H9 (cell line): Measurements from ENCODE around the gene MT1H. TPM values are rescaled to one million over a fixed set of nuclear protein-coding genes. Genes with fewer than 3 reads are reported as not detected.

Experiments
- DNase-seq: peaks from one replicate; pipeline ENCODE4 v3.0.0-alpha.2; 2017
- H2AFZ ChIP-seq: one replicate; pipeline ENCODE4 v1.6.1; 2013; ENCODE audit warnings: mild to moderate bottlenecking, low read length, control low read depth, moderate library complexity
- H2AK5ac ChIP-seq: 2 replicates; pipeline ENCODE4 v1.6.1; 2013; ENCODE audit warnings: low read length, control low read depth, mixed read lengths; ENCODE audit not compliant: insufficient read length
- H2BK120ac ChIP-seq: one replicate; pipeline ENCODE4 v1.6.1; 2013; ENCODE audit warnings: low read depth, mild to moderate bottlenecking, low read length, control low read depth, inconsistent platforms; ENCODE audit not compliant: poor library complexity, severe bottlenecking
- H2BK12ac ChIP-seq: 2 replicates; pipeline ENCODE4 v1.6.1; 2013; ENCODE audit warnings: low read length, control low read depth, mixed read lengths, low read depth; ENCODE audit not compliant: insufficient read length
- H2BK15ac ChIP-seq: 2 replicates; pipeline ENCODE4 v1.6.1; 2013; ENCODE audit warnings: low read depth, low read length, control low read depth
- H2BK20ac ChIP-seq: one replicate; pipeline ENCODE4 v1.6.1; 2013; ENCODE audit warnings: low read depth, mild to moderate bottlenecking, low read length, control low read depth, inconsistent platforms; ENCODE audit not compliant: poor library complexity, severe bottlenecking
- H2BK5ac ChIP-seq: 2 replicates; pipeline ENCODE4 v1.6.1; 2013; ENCODE audit warnings: low read length, control low read depth, mixed read lengths; ENCODE audit not compliant: insufficient read length
- H3K14ac ChIP-seq: 2 replicates; pipeline ENCODE4 v1.6.1; 2013; ENCODE audit warnings: low read length, control low read depth; ENCODE audit not compliant: insufficient read depth
- H3K18ac ChIP-seq: 2 replicates; pipeline ENCODE4 v1.6.1; 2013; ENCODE audit warnings: low read depth, mild to moderate bottlenecking, mixed read lengths, low read length, control low read depth; ENCODE audit not compliant: insufficient read length
- H3K23ac ChIP-seq: 2 replicates; pipeline ENCODE4 v1.6.1; 2013; ENCODE audit warnings: low read length, control low read depth, mixed read lengths, low read depth; ENCODE audit not compliant: insufficient read length
- H3K23me2 ChIP-seq: 2 replicates; pipeline ENCODE4 v1.6.1; 2013; ENCODE audit warnings: low read depth, mild to moderate bottlenecking, mixed read lengths, low read length, control low read depth; ENCODE audit not compliant: insufficient read length, poor library complexity, severe bottlenecking
- H3K27ac ChIP-seq: 2 replicates; pipeline ENCODE4 v1.5.1; 2013; ENCODE audit warnings: low read length, control low read depth, mixed read lengths, low read depth; ENCODE audit not compliant: insufficient read length
- H3K27me3 ChIP-seq: 2 replicates; pipeline ENCODE4 v1.6.1; 2013; ENCODE audit warnings: low read length, control low read depth, inconsistent platforms; ENCODE audit not compliant: insufficient read depth
- H3K4ac ChIP-seq: 2 replicates; pipeline ENCODE4 v1.6.1; 2013; ENCODE audit warnings: low read depth, mild to moderate bottlenecking, control low read depth, inconsistent platforms, low read length, moderate library complexity
- H3K4me1 ChIP-seq: 2 replicates; pipeline ENCODE4 v1.6.1; 2013; ENCODE audit warnings: low read length, control low read depth, inconsistent platforms; ENCODE audit not compliant: insufficient read depth
- H3K4me2 ChIP-seq: 2 replicates; pipeline ENCODE4 v1.6.1; 2013; ENCODE audit warnings: low read length, control low read depth, mixed read lengths; ENCODE audit not compliant: insufficient read length, insufficient read depth
- H3K56ac ChIP-seq: 2 replicates; pipeline ENCODE4 v1.6.1; 2013; ENCODE audit warnings: low read depth, mild to moderate bottlenecking, mixed read lengths, low read length, control low read depth; ENCODE audit not compliant: insufficient read length
- H3K79me1 ChIP-seq: 2 replicates; pipeline ENCODE4 v1.6.1; 2013; ENCODE audit warnings: low read depth, mild to moderate bottlenecking, moderate library complexity, low read length, control low read depth, inconsistent platforms; ENCODE audit not compliant: insufficient read depth, poor library complexity, severe bottlenecking
- H3K79me2 ChIP-seq: 2 replicates; pipeline ENCODE4 v1.6.1; 2013; ENCODE audit warnings: low read length, control low read depth, inconsistent platforms; ENCODE audit not compliant: insufficient read depth
- H3K9ac ChIP-seq: 2 replicates; pipeline ENCODE4 v1.6.1; 2013; ENCODE audit warnings: low read length, control low read depth, mixed read lengths; ENCODE audit not compliant: insufficient read length; ENCODE audit errors: extremely low read depth
- H3K9me3 ChIP-seq: one replicate; pipeline ENCODE4 v1.6.1; 2013; ENCODE audit warnings: low read depth, low read length, inconsistent platforms; ENCODE audit not compliant: control insufficient read depth
- H3T11ph ChIP-seq: one replicate; pipeline ENCODE4 v1.6.1; 2013; ENCODE audit warnings: mild to moderate bottlenecking, low read length, control low read depth, inconsistent platforms
- H4K20me1 ChIP-seq: one replicate; pipeline ENCODE4 v1.6.1; 2013; ENCODE audit not compliant: control insufficient read depth, insufficient read length, insufficient read depth
- H4K5ac ChIP-seq: 2 replicates; pipeline ENCODE4 v1.6.1; 2013; ENCODE audit warnings: low read depth, mild to moderate bottlenecking, mixed read lengths, low read length, control low read depth; ENCODE audit not compliant: insufficient read length
- H4K8ac ChIP-seq: replicated peaks from 2 replicates; pipeline ENCODE4 v1.6.1; 2013; ENCODE audit warnings: low read length, control low read depth, mixed read lengths, low read depth; ENCODE audit not compliant: insufficient read length
- H4K91ac ChIP-seq: 2 replicates; pipeline ENCODE4 v1.6.1; 2013; ENCODE audit warnings: low read depth, mild to moderate bottlenecking, moderate library complexity, mixed read lengths, low read length, control low read depth; ENCODE audit not compliant: insufficient read length
- H3K27ac Mint-ChIP-seq, 3 experiments: 2 replicates in 2 of 3; 3 replicates in 1 of 3; pipeline ENCODE4 v1.8.0; 2020 to 2021; ENCODE audit warnings: mixed read lengths in 3 of 3, mild to moderate bottlenecking in 1 of 3, moderate library complexity in 1 of 3
- H3K27me3 Mint-ChIP-seq: 2 replicates; pipeline ENCODE4 v1.8.0; 2021; ENCODE audit warnings: low read depth, mild to moderate bottlenecking, moderate library complexity, mixed read lengths
- H3K36me3 Mint-ChIP-seq, 3 experiments: 2 replicates in 2 of 3; 3 replicates in 1 of 3; pipeline ENCODE4 v1.8.0; 2020 to 2021; ENCODE audit warnings: low read depth in 3 of 3, mixed read lengths in 3 of 3; ENCODE audit not compliant: insufficient read depth in 1 of 3
- H3K4me1 Mint-ChIP-seq, 2 experiments: 2 replicates each; pipeline ENCODE4 v1.8.0; 2020; ENCODE audit warnings: mixed read lengths in 2 of 2
- H3K4me3 Mint-ChIP-seq, 2 experiments: 2 replicates in 1 of 2; 3 replicates in 1 of 2; pipeline ENCODE4 v1.8.0; 2020 to 2021; ENCODE audit warnings: mild to moderate bottlenecking in 2 of 2, mixed read lengths in 2 of 2, moderate library complexity in 1 of 2
- H3K9me3 Mint-ChIP-seq, 2 experiments: 2 replicates in 1 of 2; 3 replicates in 1 of 2; pipeline ENCODE4 v1.8.0; 2020; ENCODE audit warnings: mild to moderate bottlenecking in 2 of 2, mixed read lengths in 2 of 2, moderate library complexity in 1 of 2
- CTCF ChIP-seq: fragments of 200-600 bp; sonication (generic); conservative IDR thresholded peaks from 3 replicates; pipeline ENCODE4 v1.8.0; 2021; ENCODE audit warnings: antibody characterized with exemption, mild to moderate bottlenecking
- WGBS: extraction: QIAGEN DNeasy Blood & Tissue Kit; methylation state at CpG from one replicate; pipeline ENCODE4 v1.1.7; 2013; ENCODE audit warnings: missing lambda C conversion rate, low lambda C conversion rate, mixed read lengths; ENCODE audit not compliant: insufficient read length; ENCODE audit errors: extremely low coverage; 5-methylcytosine and 5-hydroxymethylcytosine counted together
- long read RNA-seq: library from polyadenylated mRNA; unstranded; transcript quantifications from one replicate; pipeline ENCODE4 v2.0.0, GENCODE V29; 2020
- total RNA-seq: library from RNA; stranded (reverse); gene quantifications from 2 replicates; pipeline ENCODE4 v1.2.1, GENCODE V29; 2021

MT1H gene
- total RNA-seq, result 10.7 and 12.5 TPM in 2 replicates
- long read RNA-seq, result 0 reads

GRCh38 chr16:56669005-56669839 lies at the start of gene MT1H:
Gene MT1H (plus strand): TSS chr16:56669814. CDS start chr16:56669885, 71 bp downstream.
- peak within 1 kb of the TSS; percentile 85 for H3K4me2 ChIP-seq
- H2AFZ ChIP-seq, result no peak within 1 kb of the TSS
- no peak within 1 kb of the TSS for H3K9ac ChIP-seq

More at GRCh38 chr16:56669005-56669839, at the start of gene MT1H:
- no peak within 1 kb of the TSS for H3K4ac ChIP-seq
- no peak within 1 kb of the TSS for H2BK120ac ChIP-seq
- peaks cover 60% of the 10 kb centered on the region for H3K27me3 ChIP-seq
- no peak within 1 kb of the TSS for H3T11ph ChIP-seq
- no CpG with 5 or more reads among the region's 38 CpGs for WGBS
- peaks cover 6% of the 10 kb centered on the region; the same call in 1 of the 2 replicates for H3K4me1 ChIP-seq
- no peak within 1 kb of the TSS for H4K91ac ChIP-seq
- H3K36me3 Mint-ChIP-seq, result no peaks in the 10 kb centered on the region
- H3K27ac Mint-ChIP-seq, result no peak within 1 kb of the TSS
- no peaks in the 10 kb centered on the region for H4K20me1 ChIP-seq
- peaks cover 90% of the 10 kb centered on the region for H3K27me3 Mint-ChIP-seq
- no peak within 1 kb of the TSS for H2AK5ac ChIP-seq
- H2BK12ac ChIP-seq, result no peak within 1 kb of the TSS
- H3K4me3 Mint-ChIP-seq, result peak within 1 kb of the TSS; percentile 27 to 74; a peak in 4 of 5 replicates
- no peaks in the 10 kb centered on the region for H3K79me1 ChIP-seq
- TF ChIP-seq CTCF, result no peak
- no peak within 1 kb of the TSS for H2BK20ac ChIP-seq
- H4K8ac ChIP-seq, result no peak within 1 kb of the TSS
- H2BK5ac ChIP-seq, result no peak within 1 kb of the TSS
- no peaks in the 10 kb centered on the region for H3K79me2 ChIP-seq
- no peak within 1 kb of the TSS for H4K5ac ChIP-seq
- H3K9me3 ChIP-seq, result no peaks in the 10 kb centered on the region
- DNase-seq, result peak; percentile 35
- H3K4me1 Mint-ChIP-seq, result peaks cover 4 to 35% of the 10 kb centered on the region in 2 experiments
- no peak within 1 kb of the TSS for H2BK15ac ChIP-seq
- H3K23me2 ChIP-seq, result peaks cover 12% of the 10 kb centered on the region
- no peak within 1 kb of the TSS for H3K18ac ChIP-seq
- H3K23ac ChIP-seq, result no peak within 1 kb of the TSS
- H3K56ac ChIP-seq, result no peak within 1 kb of the TSS
- H3K27ac ChIP-seq, result no peak within 1 kb of the TSS
- no peaks in the 10 kb centered on the region for H3K9me3 Mint-ChIP-seq
- no peak within 1 kb of the TSS for H3K14ac ChIP-seq
